Activated CD8-positive, alpha-beta memory T cell treated with anti-CD3 and anti-CD28 coated beads, Interleukin-2, amount 10 ng/mL, durations not matched to agents 7 days and 5 days (primary cell): ENCODE results near the gene SGMS1. TPM values are rescaled to one million over a fixed set of nuclear protein-coding genes. Genes with fewer than 3 reads are reported as not detected.

Experiments used
- ATAC-seq: fragments of 150-1000 bp; cut with Tn5 transposase; one replicate; pipeline ENCODE4 v1.10.0; 2021; ENCODE audit warnings: moderate library complexity
- CTCF ChIA-PET: fragments of 350-600 bp; sonication (Branson Sonifier 250); formaldehyde crosslinking; loops from one replicate; lab custom pipeline; 2021; ENCODE audit warnings: antibody characterized with exemption; lab: Charles Lee
- DNase-seq: peaks from one replicate; pipeline ENCODE4 v3.0.0-alpha.2; 2020
- H3K27ac Mint-ChIP-seq: one replicate; pipeline ENCODE4 v1.8.0; 2021; ENCODE audit warnings: mild to moderate bottlenecking, mixed read lengths
- H3K27me3 Mint-ChIP-seq: one replicate; pipeline ENCODE4 v1.8.0; 2021; ENCODE audit warnings: mixed read lengths
- H3K36me3 Mint-ChIP-seq: one replicate; pipeline ENCODE4 v1.8.0; 2021; ENCODE audit warnings: mild to moderate bottlenecking, mixed read lengths
- H3K4me1 Mint-ChIP-seq: one replicate; pipeline ENCODE4 v1.8.0; 2021; ENCODE audit warnings: mixed read lengths
- H3K4me3 Mint-ChIP-seq: one replicate; pipeline ENCODE4 v1.8.0; 2021; ENCODE audit warnings: mild to moderate bottlenecking, moderate library complexity, mixed read lengths
- H3K9me3 Mint-ChIP-seq: one replicate; pipeline ENCODE4 v1.8.0; 2022; ENCODE audit warnings: low read depth, mixed read lengths
- total RNA-seq, 2 experiments: library from RNA; stranded (reverse); gene quantifications; one replicate each; pipeline ENCODE4 v1.2.3, GENCODE V29; 2021

SGMS1 gene
- total RNA-seq, 2 experiments from 2014 or later, result 37.0 to 38.4 TPM

- H3K27ac Mint-ChIP-seq, result peak overlapping the region; percentile 24
- H3K27me3 Mint-ChIP-seq, result peaks cover 43% of the 10 kb centered on the region
- H3K9me3 Mint-ChIP-seq, result no peaks in the 10 kb centered on the region
- DNase-seq, result no peak
- H3K36me3 Mint-ChIP-seq, result peaks cover 13% of the 10 kb centered on the region
- no peak overlapping the region for H3K4me3 Mint-ChIP-seq
- CTCF ChIA-PET, result no interaction called here
- peak; percentile 8 for ATAC-seq
- peaks cover 40% of the 10 kb centered on the region for H3K4me1 Mint-ChIP-seq
These were observed 5.9 kb upstream of the SGMS1 start for GRCh38 chr10:50629495-50630122.

DNA sequence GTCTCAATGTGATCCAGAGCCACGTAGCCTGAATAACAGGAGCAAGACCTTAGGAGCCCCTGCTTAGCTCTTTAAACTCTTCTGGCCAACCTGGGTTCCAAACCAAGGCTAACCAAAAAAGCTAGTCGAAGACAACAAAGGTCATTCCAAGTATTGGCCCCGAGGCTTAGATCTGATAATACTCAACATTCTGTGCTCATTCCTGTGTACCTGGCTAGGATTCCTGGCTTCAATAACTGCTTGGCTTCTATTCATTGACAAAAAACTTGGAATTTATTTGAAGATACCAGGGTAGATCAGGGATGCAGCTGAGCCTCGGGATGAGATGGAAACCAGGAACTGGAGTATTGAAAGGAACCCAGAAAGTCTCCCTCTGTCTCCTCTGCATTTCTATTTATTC, 4.1 kb upstream of the SGMS1 start:
- H3K9me3 Mint-ChIP-seq, result no peaks in the 10 kb centered on the region
- no peak for ATAC-seq
- DNase-seq, result no peak
- H3K27ac Mint-ChIP-seq, result no peak overlapping the region
- H3K4me3 Mint-ChIP-seq, result no peak overlapping the region
- peaks cover 26% of the 10 kb centered on the region for H3K27me3 Mint-ChIP-seq
- H3K4me1 Mint-ChIP-seq, result peaks cover 33% of the 10 kb centered on the region
- CTCF ChIA-PET, result interaction anchor here (2.2 kb wide), 1 partner anchor 9 kb away, joined by 7 read pairs; no protein-coding TSS in a partner anchor
- H3K36me3 Mint-ChIP-seq, result peaks cover 13% of the 10 kb centered on the region

GRCh38 chr10:50627443-50627842, 3.7 kb upstream of the SGMS1 start:
- Mint-ChIP-seq H3K4me1 (peaks cover 35% of the 10 kb centered on the region), H3K27ac (no peak overlapping the region), H3K27me3 (peaks cover 22% of the 10 kb centered on the region), H3K4me3 (no peak overlapping the region), H3K36me3 (peaks cover 13% of the 10 kb centered on the region), H3K9me3 (no peaks in the 10 kb centered on the region)
- ATAC-seq (no peak), DNase-seq (no peak)
- CTCF ChIA-PET, result interaction anchor here (2.2 kb wide), 1 partner anchor 9 kb away, joined by 7 read pairs; no protein-coding TSS in a partner anchor

GRCh38 chr10:50625649-50626132, 1.9 kb upstream of the SGMS1 start:
- Mint-ChIP-seq H3K4me1 (peaks cover 46% of the 10 kb centered on the region), H3K27me3 (peaks cover 14% of the 10 kb centered on the region), H3K9me3 (no peaks in the 10 kb centered on the region), H3K4me3 (peak overlapping the region; percentile 85), H3K27ac (peak overlapping the region; percentile 92), H3K36me3 (peaks cover 12% of the 10 kb centered on the region)
- DNase-seq, result no peak
- CTCF ChIA-PET, result interaction anchor here (1.7 to 3.4 kb wide), 2 partner anchors 12 to 34 kb away, joined by 9 to 21 read pairs; no protein-coding TSS in a partner anchor
- no peak for ATAC-seq

DNA sequence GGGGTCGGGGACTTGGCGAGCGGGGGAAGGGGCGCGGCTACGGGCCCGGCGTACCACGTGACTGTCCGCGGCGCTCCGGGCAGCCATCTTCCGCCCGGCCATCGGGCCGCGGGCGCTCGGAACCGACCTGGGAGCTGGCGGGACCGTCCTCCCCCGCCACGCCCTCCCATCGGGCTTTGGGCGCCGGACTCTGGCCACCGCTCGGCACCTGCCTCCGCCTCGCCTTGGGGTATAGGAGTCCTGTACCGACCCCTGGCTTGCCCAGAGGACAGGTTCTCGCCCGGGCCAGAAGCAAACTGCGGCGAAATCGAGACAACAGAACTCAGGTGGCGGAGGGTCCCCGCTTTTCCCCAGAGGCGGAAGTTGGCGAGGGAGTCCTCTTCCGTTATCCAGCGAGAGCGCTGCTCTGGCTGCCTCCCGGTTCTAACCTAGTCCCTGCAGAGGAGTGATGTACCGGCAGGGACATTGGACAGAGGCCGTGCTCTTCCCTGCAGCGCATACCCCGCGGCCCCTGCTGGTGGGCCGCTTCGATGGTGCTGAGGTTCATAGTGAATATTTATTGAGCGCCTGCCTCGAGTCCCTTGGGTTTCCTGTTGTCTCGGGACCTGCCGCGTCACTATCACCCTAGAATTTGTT, 1.2 kb upstream of the SGMS1 start:
- Mint-ChIP-seq H3K9me3 (no peaks in the 10 kb centered on the region), H3K4me3 (peak overlapping the region; percentile 95), H3K36me3 (peaks cover 12% of the 10 kb centered on the region), H3K27me3 (peaks cover 14% of the 10 kb centered on the region), H3K4me1 (peaks cover 45% of the 10 kb centered on the region), H3K27ac (peak overlapping the region; percentile 92)
- CTCF ChIA-PET, result interaction anchor here (0.8 to 3.4 kb wide), 6 partner anchors 12 to 228 kb away, joined by 3 to 21 read pairs (median 4); no protein-coding TSS in a partner anchor
- ATAC-seq, result peak; percentile 50
- DNase-seq, result peak; percentile 76

GRCh38 chr10:50624413-50624865, 683 bp upstream of the SGMS1 start:
- peak overlapping the region; percentile 96 for H3K27ac Mint-ChIP-seq
- H3K4me1 Mint-ChIP-seq, result peaks cover 42% of the 10 kb centered on the region
- CTCF ChIA-PET, result interaction anchor here (0.8 to 3.4 kb wide), 7 partner anchors 12 to 227 kb away, joined by 3 to 21 read pairs (median 4); no protein-coding TSS in a partner anchor
- H3K27me3 Mint-ChIP-seq, result peaks cover 12% of the 10 kb centered on the region
- ATAC-seq (peak; percentile 69), DNase-seq (peak; percentile 96)
- H3K36me3 Mint-ChIP-seq, result peaks cover 12% of the 10 kb centered on the region
- H3K9me3 Mint-ChIP-seq, result no peaks in the 10 kb centered on the region
- peak overlapping the region; percentile 95 for H3K4me3 Mint-ChIP-seq

- H3K27ac Mint-ChIP-seq, result peak overlapping the region; percentile 96
- H3K4me1 Mint-ChIP-seq, result peaks cover 34% of the 10 kb centered on the region
- peak overlapping the region; percentile 95 for H3K4me3 Mint-ChIP-seq
- no peaks in the 10 kb centered on the region for H3K9me3 Mint-ChIP-seq
- CTCF ChIA-PET, result interaction anchor here (0.7 to 3.4 kb wide), 12 partner anchors 11 to 226 kb away, joined by 3 to 21 read pairs (median 4); no protein-coding TSS in a partner anchor
- peaks cover 8% of the 10 kb centered on the region for H3K27me3 Mint-ChIP-seq
- peaks cover 7% of the 10 kb centered on the region for H3K36me3 Mint-ChIP-seq
- DNase-seq, result peak; percentile 63
- ATAC-seq, result peak; percentile 17
These were observed 772 bp downstream of the SGMS1 start for GRCh38 chr10:50622706-50623662.

GRCh38 chr10:50621968-50622705, 1.6 kb downstream of the SGMS1 start:
- peak; percentile 6 for ATAC-seq
- peaks cover 31% of the 10 kb centered on the region for H3K4me1 Mint-ChIP-seq
- DNase-seq, result peak; percentile 72
- peaks cover 1% of the 10 kb centered on the region for H3K36me3 Mint-ChIP-seq
- no peaks in the 10 kb centered on the region for H3K27me3 Mint-ChIP-seq
- H3K27ac Mint-ChIP-seq, result peak overlapping the region; percentile 88
- H3K4me3 Mint-ChIP-seq, result peak overlapping the region; percentile 95
- no peaks in the 10 kb centered on the region for H3K9me3 Mint-ChIP-seq
- CTCF ChIA-PET, result interaction anchor here (1.0 to 2.8 kb wide), 16 partner anchors 9 to 255 kb away, joined by 3 to 13 read pairs (median 4); no protein-coding TSS in a partner anchor

- H3K4me1 Mint-ChIP-seq, result peaks cover 28% of the 10 kb centered on the region
- ATAC-seq (no peak), DNase-seq (no peak)
- CTCF ChIA-PET, result interaction anchor here (0.9 to 2.8 kb wide), 9 partner anchors 8 to 253 kb away, joined by 3 to 13 read pairs (median 5); no protein-coding TSS in a partner anchor
- H3K36me3 Mint-ChIP-seq, result no peaks in the 10 kb centered on the region
- no peak overlapping the region for H3K27ac Mint-ChIP-seq
- H3K27me3 Mint-ChIP-seq, result no peaks in the 10 kb centered on the region
- H3K9me3 Mint-ChIP-seq, result no peaks in the 10 kb centered on the region
- no peak overlapping the region for H3K4me3 Mint-ChIP-seq
These were observed 2.9 kb downstream of the SGMS1 start for GRCh38 chr10:50620899-50621298.

GRCh38 chr10:50619882-50620281, 3.9 kb downstream of the SGMS1 start:
- Mint-ChIP-seq H3K4me1 (peaks cover 21% of the 10 kb centered on the region), H3K4me3 (no peak overlapping the region), H3K27ac (no peak overlapping the region), H3K27me3 (no peaks in the 10 kb centered on the region), H3K9me3 (no peaks in the 10 kb centered on the region), H3K36me3 (no peaks in the 10 kb centered on the region)
- CTCF ChIA-PET, result interaction anchor here (0.9 to 1.3 kb wide), 2 partner anchors 9 to 67 kb away, joined by 3 read pairs; no protein-coding TSS in a partner anchor
- DNase-seq, result no peak
- no peak for ATAC-seq

GRCh38 chr10:50619166-50619565, 4.6 kb downstream of the SGMS1 start:
- Mint-ChIP-seq H3K27ac (no peak overlapping the region), H3K4me3 (no peak overlapping the region), H3K36me3 (no peaks in the 10 kb centered on the region), H3K4me1 (peaks cover 24% of the 10 kb centered on the region), H3K27me3 (no peaks in the 10 kb centered on the region), H3K9me3 (no peaks in the 10 kb centered on the region)
- DNase-seq (no peak), ATAC-seq (no peak)
- CTCF ChIA-PET, result no interaction called here

DNA sequence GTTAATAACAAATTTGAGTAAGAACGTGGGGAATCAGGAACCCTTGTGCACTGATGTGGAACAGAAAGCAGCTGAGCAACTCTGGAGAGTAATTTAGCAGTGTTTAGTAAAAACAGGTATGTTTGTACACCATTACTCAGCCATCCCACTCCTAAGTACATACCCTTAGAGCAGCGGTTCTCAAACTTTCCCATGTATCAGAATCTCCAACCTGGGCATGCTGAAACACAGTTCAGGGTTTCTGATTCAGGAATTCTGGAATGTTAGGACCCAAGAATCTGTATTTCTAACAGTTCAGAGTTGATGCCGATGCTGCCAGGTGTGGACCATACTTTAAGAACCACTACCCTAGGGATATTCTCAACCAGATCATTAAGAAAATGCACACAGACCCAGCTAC, 5.1 kb downstream of the SGMS1 start:
- no peak for ATAC-seq
- Mint-ChIP-seq H3K4me1 (peaks cover 29% of the 10 kb centered on the region), H3K27ac (no peak overlapping the region), H3K36me3 (no peaks in the 10 kb centered on the region), H3K27me3 (no peaks in the 10 kb centered on the region), H3K9me3 (no peaks in the 10 kb centered on the region), H3K4me3 (no peak overlapping the region)
- CTCF ChIA-PET, result interaction anchor here (1.5 kb wide), 1 partner anchor 14 kb away, joined by 3 read pairs; no protein-coding TSS in a partner anchor
- DNase-seq, result no peak
